HepG2 (cell line): ENCODE results near the gene ELF2. TPM values are rescaled to one million over a fixed set of nuclear protein-coding genes. Genes with fewer than 3 reads are reported as not detected.
A peak's percentile ranks its signal among the peaks of the same experiment; 100 is the strongest.

ENCODE experiments used
- CTCF ChIP-seq: sonication (generic); formaldehyde crosslinking; IDR thresholded peaks from 2 replicates; pipeline ENCODE4 v1.5.0; 2020; ENCODE audit warnings: mild to moderate bottlenecking, missing genetic modification reagents, moderate library complexity
- ETV5 ChIP-seq: IDR thresholded peaks from 2 replicates; pipeline ENCODE4 v1.6.1; 2018; ENCODE audit warnings: missing biosample characterization, missing genetic modification reagents, inconsistent platforms, borderline replicate concordance
- GATAD2A ChIP-seq: IDR thresholded peaks from 2 replicates; pipeline ENCODE4 v1.6.1; 2016
- GRHL1 ChIP-seq: sonication (generic); formaldehyde crosslinking; conservative IDR thresholded peaks from 2 replicates; pipeline ENCODE4 v1.8.0; 2022; ENCODE audit warnings: missing genetic modification reagents
- KDM2A ChIP-seq: sonication (generic); formaldehyde crosslinking; IDR thresholded peaks from 2 replicates; pipeline ENCODE4 v1.4.0; 2020; ENCODE audit warnings: low read depth, missing genetic modification reagents, borderline replicate concordance
- KMT2B ChIP-seq: IDR thresholded peaks from 2 replicates; pipeline ENCODE4 v1.6.1; 2016; ENCODE audit warnings: missing genetic modification reagents, missing compliant biosample characterization
- NCOA1 ChIP-seq: sonication (generic); formaldehyde crosslinking; IDR thresholded peaks from 2 replicates; pipeline ENCODE4 v1.9.0; 2021; ENCODE audit warnings: missing genetic modification reagents
- NFKB2 ChIP-seq: sonication (generic); formaldehyde crosslinking; IDR thresholded peaks from 2 replicates; pipeline ENCODE4 v1.4.0; 2020; ENCODE audit warnings: missing genetic modification reagents, borderline replicate concordance
- PAF1 ChIP-seq: IDR thresholded peaks from 2 replicates; pipeline ENCODE4 v1.6.1; 2016; ENCODE audit warnings: missing genetic modification reagents, missing compliant biosample characterization
- POLR2A ChIP-seq, 2 experiments: IDR thresholded peaks; 2 replicates each; pipeline ENCODE4 v1.6.1; 2011; ENCODE audit warnings: low read depth in 2 of 2, low read length in 2 of 2, mild to moderate bottlenecking in 1 of 2, moderate library complexity in 1 of 2; ENCODE audit not compliant: insufficient read depth in 1 of 2
- RBM39 ChIP-seq: fragments of 200-400 bp; formaldehyde crosslinking; IDR thresholded peaks from one replicate; pipeline ENCODE4 v1.6.1; 2018; ENCODE audit warnings: antibody characterized with exemption, mild to moderate bottlenecking, low read depth, low read length; ENCODE audit not compliant: poor library complexity, severe bottlenecking
- RCOR2 ChIP-seq: IDR thresholded peaks from 2 replicates; pipeline ENCODE4 v1.6.1; 2016; ENCODE audit warnings: missing biosample characterization, missing genetic modification reagents
- RXRB ChIP-seq: IDR thresholded peaks from 2 replicates; pipeline ENCODE4 v1.6.1; 2016; ENCODE audit warnings: borderline replicate concordance, missing genetic modification reagents, missing compliant biosample characterization
- SRSF4 ChIP-seq: fragments of 200-400 bp; formaldehyde crosslinking; IDR thresholded peaks from one replicate; pipeline ENCODE4 v1.6.1; 2018; ENCODE audit warnings: mild to moderate bottlenecking, low read depth, low read length, moderate library complexity; ENCODE audit not compliant: poor library complexity, severe bottlenecking
- TFDP1 ChIP-seq: IDR thresholded peaks from 2 replicates; pipeline ENCODE4 v1.6.1; 2016; ENCODE audit warnings: missing compliant biosample characterization, missing genetic modification reagents, borderline replicate concordance
- ZKSCAN8 ChIP-seq: IDR thresholded peaks from 2 replicates; pipeline ENCODE4 v1.6.1; 2016; ENCODE audit warnings: borderline replicate concordance, missing genetic modification reagents, missing compliant biosample characterization
- ZNF337 ChIP-seq: sonication (generic); formaldehyde crosslinking; IDR thresholded peaks from 2 replicates; pipeline ENCODE4 v1.5.1; 2020; ENCODE audit warnings: missing genetic modification reagents, low read depth, mild to moderate bottlenecking, borderline replicate concordance
- ZNF468 ChIP-seq: sonication (generic); formaldehyde crosslinking; IDR thresholded peaks from 2 replicates; pipeline ENCODE4 v1.8.0; 2022; ENCODE audit warnings: mild to moderate bottlenecking, moderate library complexity, missing genetic modification reagents
- ZNF782 ChIP-seq: sonication (generic); formaldehyde crosslinking; IDR thresholded peaks from 2 replicates; pipeline ENCODE4 v1.4.0; 2020; ENCODE audit warnings: missing genetic modification reagents, mild to moderate bottlenecking, borderline replicate concordance
- polyA plus RNA-seq, 8 experiments: library from polyadenylated mRNA; depleted of rRNA in 3 of 8; stranded (reverse) in 7 of 8; unstranded in 1 of 8; fragments of >200 nt; fragmentation: Illumina TruSeq in 4 of 8; extraction: Trizol in 4 of 8; gene quantifications; 2 replicates each; pipeline versions ENCODE4 v1.2.1 to v1.2.3, GENCODE V29; 2011 to 2016; ENCODE audit warnings: low read depth in 4 of 8, missing spikeins in 1 of 8, mixed read lengths in 1 of 8; ENCODE audit not compliant: insufficient read depth in 1 of 8
- total RNA-seq, 5 experiments: library from RNA; depleted of rRNA; stranded (reverse); fragments of >200 nt; fragmentation: Illumina TruSeq; extraction: Trizol; gene quantifications; 2 replicates each; pipeline ENCODE4 v1.2.3, GENCODE V29; 2016; ENCODE audit warnings: low read depth in 1 of 5
- TF ChIP-seq, protein P1 (sequence below): sonication (generic); formaldehyde crosslinking; IDR thresholded peaks from 2 replicates; pipeline ENCODE4 v1.4.0; 2020; ENCODE audit warnings: missing genetic modification reagents, mild to moderate bottlenecking, borderline replicate concordance
- TF ChIP-seq, protein P2 (sequence below): sonication (generic); formaldehyde crosslinking; IDR thresholded peaks from 2 replicates; pipeline ENCODE4 v1.8.0; 2022; ENCODE audit warnings: mild to moderate bottlenecking, missing genetic modification reagents, moderate library complexity

Gene ELF2
- total and polyA plus RNA-seq, 2 of the 13 experiments (the other 11 are each of a cell fraction or from before 2014, with no cell fraction given): 28.6 to 35.4 TPM

GRCh38 chr4:139082750-139083606 lies 94.0 kb downstream of the ELF2 start (continued):
- TF ChIP-seq TFDP1 (peak; percentile 98), GRHL1 (no peak), RCOR2 (CRISPR knock-in tag) (0 out of 2 replicates have a peak, but pooled peaks have one; percentile 13), ZKSCAN8 (no peak), KDM2A (CRISPR knock-in tag) (peak; percentile 89), POLR2A (IDR thresholded peaks at IDR 0.05; ENCODE audit: insufficient read depth in 1 of 2, low read depth in 2 of 2, low read length in 2 of 2) (peak in 1 of 2 experiments; percentile 53; a peak in 2 of 4 replicates), RXRB (CRISPR knock-in tag) (peak; percentile 56), ETV5 (CRISPR knock-in tag) (peak; percentile 92), ZNF337 (CRISPR knock-in tag) (no peak), NCOA1 (CRISPR knock-in tag) (no peak), NFKB2 (no peak; the same call in 1 of the 2 replicates), KMT2B (CRISPR knock-in tag) (peak; percentile 89), GATAD2A (CRISPR knock-in tag) (peak; percentile 82), CTCF (CRISPR knock-in tag) (0 out of 2 replicates have a peak, but pooled peaks have one; percentile 2), SRSF4 (no peak), RBM39 (peak; percentile 90), PAF1 (CRISPR knock-in tag) (no peak), ZNF782 (CRISPR knock-in tag) (no peak), ZNF468 (no peak)
- TF ChIP-seq, protein P1, sequence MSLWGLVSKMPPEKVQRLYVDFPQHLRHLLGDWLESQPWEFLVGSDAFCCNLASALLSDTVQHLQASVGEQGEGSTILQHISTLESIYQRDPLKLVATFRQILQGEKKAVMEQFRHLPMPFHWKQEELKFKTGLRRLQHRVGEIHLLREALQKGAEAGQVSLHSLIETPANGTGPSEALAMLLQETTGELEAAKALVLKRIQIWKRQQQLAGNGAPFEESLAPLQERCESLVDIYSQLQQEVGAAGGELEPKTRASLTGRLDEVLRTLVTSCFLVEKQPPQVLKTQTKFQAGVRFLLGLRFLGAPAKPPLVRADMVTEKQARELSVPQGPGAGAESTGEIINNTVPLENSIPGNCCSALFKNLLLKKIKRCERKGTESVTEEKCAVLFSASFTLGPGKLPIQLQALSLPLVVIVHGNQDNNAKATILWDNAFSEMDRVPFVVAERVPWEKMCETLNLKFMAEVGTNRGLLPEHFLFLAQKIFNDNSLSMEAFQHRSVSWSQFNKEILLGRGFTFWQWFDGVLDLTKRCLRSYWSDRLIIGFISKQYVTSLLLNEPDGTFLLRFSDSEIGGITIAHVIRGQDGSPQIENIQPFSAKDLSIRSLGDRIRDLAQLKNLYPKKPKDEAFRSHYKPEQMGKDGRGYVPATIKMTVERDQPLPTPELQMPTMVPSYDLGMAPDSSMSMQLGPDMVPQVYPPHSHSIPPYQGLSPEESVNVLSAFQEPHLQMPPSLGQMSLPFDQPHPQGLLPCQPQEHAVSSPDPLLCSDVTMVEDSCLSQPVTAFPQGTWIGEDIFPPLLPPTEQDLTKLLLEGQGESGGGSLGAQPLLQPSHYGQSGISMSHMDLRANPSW (CRISPR knock-in tag): no peak
- TF ChIP-seq, protein P2, sequence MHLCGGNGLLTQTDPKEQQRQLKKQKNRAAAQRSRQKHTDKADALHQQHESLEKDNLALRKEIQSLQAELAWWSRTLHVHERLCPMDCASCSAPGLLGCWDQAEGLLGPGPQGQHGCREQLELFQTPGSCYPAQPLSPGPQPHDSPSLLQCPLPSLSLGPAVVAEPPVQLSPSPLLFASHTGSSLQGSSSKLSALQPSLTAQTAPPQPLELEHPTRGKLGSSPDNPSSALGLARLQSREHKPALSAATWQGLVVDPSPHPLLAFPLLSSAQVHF (CRISPR knock-in tag): no peak
